GM19452 (cell line): Measurements from ENCODE around the gene DISP3.

Source experiments
- ATAC-seq: cut with Tn5 transposase; IDR thresholded peaks from one replicate; pipeline ENCODE4 v1.9.1; 2021; ENCODE audit not compliant: unreplicated experiment

DISP3 gene

GRCh38 chr1:11538886-11539285 is 59.9 kb downstream of the DISP3 start:
- ATAC-seq: no peak

- no peak for ATAC-seq
Observed at GRCh38 chr1:11539850-11540772, 61.2 kb downstream of the DISP3 start.

- ATAC-seq: no peak
Observed at GRCh38 chr1:11540773-11541160, 61.8 kb downstream of the DISP3 start.

GRCh38 chr1:11541236-11541635 is 62.3 kb downstream of the DISP3 start:
- ATAC-seq: no peak

GRCh38 chr1:11541956-11542355 is 63.0 kb downstream of the DISP3 start:
- no peak for ATAC-seq

GRCh38 chr1:11543392-11543791 is 64.4 kb downstream of the DISP3 start:
- no peak for ATAC-seq

GRCh38 chr1:11543796-11544195 is 64.8 kb downstream of the DISP3 start:
- ATAC-seq: no peak

GRCh38 chr1:11546456-11546855 is 67.5 kb downstream of the DISP3 start:
- ATAC-seq: no peak

GRCh38 chr1:11550664-11551283 is 71.8 kb downstream of the DISP3 start:
- ATAC-seq: no peak

- ATAC-seq: no peak
Observed at GRCh38 chr1:11558276-11558675, 79.3 kb downstream of the DISP3 start.

GRCh38 chr1:11558871-11559590 is 80.1 kb downstream of the DISP3 start:
- no peak for ATAC-seq

- no peak for ATAC-seq
Observed at GRCh38 chr1:11559591-11559970, 80.6 kb downstream of the DISP3 start.

- ATAC-seq: no peak
Observed at GRCh38 chr1:11560061-11560460, 81.1 kb downstream of the DISP3 start.

- ATAC-seq: no peak
Observed at GRCh38 chr1:11561740-11562139, 82.8 kb downstream of the DISP3 start.

- ATAC-seq: no peak
Observed at GRCh38 chr1:11562664-11563063, 83.7 kb downstream of the DISP3 start.

GRCh38 chr1:11563560-11564069 is 84.7 kb downstream of the DISP3 start:
- ATAC-seq: no peak

GRCh38 chr1:11564237-11564636 is 85.3 kb downstream of the DISP3 start:
- no peak for ATAC-seq

GRCh38 chr1:11566042-11566850 is 87.3 kb downstream of the DISP3 start:
- ATAC-seq: no peak

GRCh38 chr1:11567244-11568065 is 88.5 kb downstream of the DISP3 start:
- ATAC-seq: no peak

- ATAC-seq: no peak
Observed at GRCh38 chr1:11568687-11569086, 89.7 kb downstream of the DISP3 start.
